HG02571 (cell line): ENCODE measurements around the gene ENOX2.
"Not testable (repeated sequence)": the region's sequence is repeated elsewhere in the genome, so short reads cannot be mapped to it uniquely, and the experiment has no call there.

Source experiments
- ATAC-seq: cut with Tn5 transposase; IDR thresholded peaks from one replicate; pipeline ENCODE4 v1.9.1; 2021; ENCODE audit warnings: mild to moderate bottlenecking, moderate library complexity; ENCODE audit not compliant: unreplicated experiment

ENOX2 gene

DNA sequence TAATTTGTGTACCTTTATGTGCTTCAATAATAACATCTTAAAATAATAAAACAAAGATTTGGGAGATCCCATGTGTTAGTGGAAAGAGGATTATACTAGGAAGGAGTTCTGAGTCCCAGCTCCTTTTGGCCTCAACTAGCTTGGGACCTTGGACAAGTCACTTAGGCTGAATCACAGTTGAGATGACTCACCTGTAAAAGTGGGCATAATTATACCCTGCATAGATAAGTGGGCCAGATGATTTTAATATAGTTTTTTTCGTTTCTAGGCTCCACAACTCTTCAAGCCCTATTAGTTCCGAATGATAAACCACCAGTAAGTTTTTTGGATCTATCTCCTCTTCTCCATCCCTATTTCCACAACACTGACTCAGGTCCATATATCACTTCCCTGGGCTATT, 131.8 kb downstream of the ENOX2 start:
- ATAC-seq, result no peak

DNA sequence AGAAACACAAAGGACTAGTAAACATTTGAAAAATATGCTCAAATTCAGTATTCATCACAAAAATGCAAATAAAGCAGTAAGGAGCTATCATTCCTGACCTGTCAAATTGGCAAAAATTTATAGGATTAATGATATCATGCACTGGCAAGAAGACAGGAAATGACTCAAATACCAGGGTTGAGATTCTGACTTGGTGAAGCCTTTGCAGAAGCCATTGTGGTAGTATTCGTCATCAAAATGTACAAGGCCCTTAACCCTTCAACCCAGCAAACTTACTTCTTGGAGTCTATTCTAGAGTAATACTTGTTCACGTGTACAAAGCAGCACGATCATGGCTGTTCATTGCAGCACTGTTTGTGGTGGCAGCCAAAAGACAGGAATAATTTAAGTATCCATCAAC, 132.4 kb downstream of the ENOX2 start:
- ATAC-seq, result no peak

DNA sequence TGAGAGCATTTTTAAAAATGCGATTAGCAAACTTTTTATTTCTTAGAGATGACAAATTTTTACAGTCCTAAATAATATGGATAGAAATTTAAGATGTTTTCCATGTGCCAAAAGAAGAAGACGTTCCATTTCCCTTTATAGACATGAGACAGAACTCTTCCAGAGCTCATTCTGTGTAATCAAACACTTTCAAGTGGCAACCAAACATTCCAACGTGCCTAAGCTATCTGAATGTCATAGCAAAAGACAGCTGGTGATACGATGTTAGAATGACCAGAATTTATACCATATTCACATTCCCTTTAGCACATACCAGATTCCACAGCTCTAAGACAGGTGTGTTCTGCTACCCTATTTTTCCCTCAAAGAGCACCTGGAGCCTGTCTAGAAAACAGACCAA, 133.2 kb downstream of the ENOX2 start:
- ATAC-seq, result no peak

- no peak for ATAC-seq
Measured at GRCh38 chrX:130758072-130758471, 144.9 kb downstream of the ENOX2 start.

DNA sequence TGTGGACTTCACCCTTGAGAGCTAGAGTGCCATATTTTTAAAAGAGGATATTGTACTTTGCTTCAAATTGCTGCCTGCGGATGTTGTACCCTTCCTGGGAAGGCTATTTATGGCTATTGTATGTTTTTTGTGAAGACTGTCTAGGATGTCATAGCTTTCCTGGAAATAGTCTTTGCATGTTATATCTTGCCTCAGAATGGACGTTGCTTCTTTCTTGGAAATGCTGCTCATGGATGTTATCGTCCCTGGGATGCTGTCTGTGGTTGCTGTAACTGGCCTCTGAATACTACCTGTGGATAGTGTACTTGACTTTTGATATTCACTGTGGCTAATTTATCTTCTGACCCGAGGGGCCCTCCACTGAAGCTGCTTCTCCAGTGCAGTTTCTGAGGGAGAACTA, 146.8 kb downstream of the ENOX2 start:
- ATAC-seq, result no peak

DNA sequence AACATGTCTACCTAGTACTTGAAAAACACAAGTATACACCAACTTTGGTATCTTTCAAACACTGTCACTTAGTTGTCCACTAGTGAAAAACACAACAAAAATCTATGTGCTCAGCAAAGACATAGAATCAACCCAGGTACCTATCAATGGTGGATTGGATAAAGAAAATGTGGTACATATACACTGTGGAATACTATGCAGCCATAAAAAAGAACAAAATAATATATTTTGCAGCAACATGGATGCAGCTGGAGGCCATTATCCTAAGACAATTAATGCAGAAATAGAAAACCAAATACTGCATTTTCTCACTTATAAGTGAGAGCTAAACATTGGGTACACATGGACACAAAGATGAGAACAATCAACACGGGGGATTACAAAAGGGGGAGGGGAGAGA, 148.7 kb downstream of the ENOX2 start:
- ATAC-seq, result no peak

DNA sequence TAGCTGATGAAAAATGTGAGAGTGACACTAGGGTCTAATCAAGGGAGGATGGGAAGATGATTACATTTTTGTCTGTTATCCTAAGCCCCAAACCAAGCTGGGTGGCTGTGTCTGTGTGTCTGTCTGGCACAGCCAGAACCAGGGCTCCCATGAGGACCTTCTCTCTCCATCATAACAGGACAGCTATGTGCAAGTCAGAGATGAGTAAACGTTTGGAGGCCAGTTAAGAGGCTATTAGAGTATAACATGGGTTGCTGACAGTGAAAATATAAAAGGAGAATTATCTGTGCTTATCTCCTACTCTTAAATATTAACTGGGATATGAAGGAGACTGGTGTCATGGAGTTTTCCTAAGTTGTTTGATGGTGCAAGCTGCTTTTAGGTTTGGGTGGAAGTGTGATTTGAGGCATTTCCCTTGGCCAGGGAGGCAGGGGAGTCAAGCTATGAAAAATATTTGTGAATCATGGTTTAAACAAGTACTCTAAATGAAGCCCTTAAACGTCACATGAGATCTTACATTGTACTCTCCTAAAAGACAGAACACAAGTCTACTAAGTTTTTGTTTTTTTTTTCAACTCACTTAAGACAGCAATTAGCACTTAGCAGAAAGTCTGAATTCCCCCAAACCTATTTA, 156.2 kb downstream of the ENOX2 start:
- no peak for ATAC-seq

- no peak for ATAC-seq
Measured at GRCh38 chrX:130746077-130746476, 156.9 kb downstream of the ENOX2 start.

- ATAC-seq, result no peak
Measured at GRCh38 chrX:130741584-130741983, 161.4 kb downstream of the ENOX2 start.

DNA sequence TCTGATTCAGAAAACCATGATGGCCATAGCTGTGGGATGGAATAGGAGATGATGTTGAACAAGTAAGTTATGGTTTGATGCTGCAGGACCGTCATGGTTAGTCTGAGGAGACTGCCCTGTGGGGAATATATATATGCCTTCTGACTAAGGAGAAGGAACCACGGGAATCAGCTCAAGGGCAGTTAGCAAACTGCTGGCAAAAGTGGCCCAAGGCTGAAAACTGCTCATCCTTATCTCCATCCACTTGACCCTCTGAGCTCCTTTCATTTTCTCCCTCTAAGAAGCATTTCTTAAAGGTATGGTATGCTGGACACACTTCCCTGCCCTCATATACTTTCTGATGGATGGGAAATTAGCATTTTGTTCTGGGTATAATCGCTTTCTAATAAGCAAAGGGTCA, 161.9 kb downstream of the ENOX2 start:
- no peak for ATAC-seq

DNA sequence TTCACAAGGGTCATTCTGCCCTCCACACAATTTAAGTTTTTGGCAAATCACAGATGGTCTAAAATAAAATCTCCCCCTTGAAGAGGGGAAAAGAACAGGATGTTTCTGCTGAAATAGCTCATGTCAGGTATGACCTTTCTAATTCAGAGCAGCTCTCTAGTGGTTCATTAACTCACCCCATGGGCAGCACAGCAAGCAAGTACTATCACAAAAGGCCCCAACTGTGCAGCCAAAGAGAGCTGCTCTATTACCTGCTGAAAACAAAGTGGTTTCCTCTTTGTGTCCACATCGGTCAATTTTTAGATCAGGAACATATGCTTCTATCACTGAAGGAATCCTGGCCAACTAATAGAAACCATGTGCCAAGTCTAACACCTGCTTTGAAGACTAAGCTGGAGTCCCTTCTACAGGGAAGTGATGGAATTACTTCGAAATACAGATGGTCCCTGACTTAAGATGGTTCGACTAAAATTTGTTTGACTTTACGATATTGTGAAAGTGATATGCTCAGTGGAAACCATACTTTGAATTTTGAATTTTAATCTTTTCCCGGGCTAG, 164.3 kb downstream of the ENOX2 start:
- no peak for ATAC-seq

GRCh38 chrX:130734713-130735112, 168.3 kb downstream of the ENOX2 start:
- ATAC-seq, result no peak

DNA sequence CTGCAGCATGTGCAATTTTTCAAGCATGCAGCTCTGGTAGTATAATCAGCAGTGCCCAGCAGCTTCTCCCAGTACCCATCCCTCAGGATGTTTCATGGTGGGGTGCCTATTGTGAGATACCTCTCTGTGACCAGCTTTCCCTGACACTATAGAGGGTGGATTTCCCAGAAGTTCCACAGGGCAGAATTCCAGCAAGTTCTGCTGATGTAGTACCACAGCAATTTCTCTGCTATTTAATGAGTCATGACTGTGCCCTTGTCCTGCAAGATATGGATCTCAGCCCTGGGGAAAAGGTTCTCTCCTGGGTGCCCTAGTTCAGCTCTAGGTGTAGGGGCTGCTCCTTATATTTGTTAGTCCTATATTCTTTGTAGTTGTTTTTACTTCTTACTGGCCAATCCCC, 174.8 kb downstream of the ENOX2 start:
- no peak for ATAC-seq

DNA sequence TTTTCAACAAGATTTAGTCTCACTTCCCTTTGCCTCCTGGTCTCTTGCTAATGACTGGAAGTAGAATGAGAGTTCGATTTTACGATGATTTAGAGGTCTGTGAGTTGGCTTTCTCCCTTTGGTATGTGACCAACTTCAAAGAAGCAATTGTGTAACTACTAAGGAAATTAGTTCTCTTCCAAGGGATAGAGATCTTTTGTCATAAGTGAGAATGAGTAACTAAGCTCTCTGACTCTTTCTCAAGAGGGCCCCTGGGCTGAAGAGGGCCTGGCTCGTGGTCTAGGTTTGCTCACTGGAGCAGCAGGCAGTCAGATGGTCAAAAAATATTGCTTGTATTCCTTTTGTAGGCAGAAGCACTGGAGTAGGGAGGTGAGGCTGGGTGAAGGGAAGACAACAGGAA, 176.3 kb downstream of the ENOX2 start:
- no peak for ATAC-seq

DNA sequence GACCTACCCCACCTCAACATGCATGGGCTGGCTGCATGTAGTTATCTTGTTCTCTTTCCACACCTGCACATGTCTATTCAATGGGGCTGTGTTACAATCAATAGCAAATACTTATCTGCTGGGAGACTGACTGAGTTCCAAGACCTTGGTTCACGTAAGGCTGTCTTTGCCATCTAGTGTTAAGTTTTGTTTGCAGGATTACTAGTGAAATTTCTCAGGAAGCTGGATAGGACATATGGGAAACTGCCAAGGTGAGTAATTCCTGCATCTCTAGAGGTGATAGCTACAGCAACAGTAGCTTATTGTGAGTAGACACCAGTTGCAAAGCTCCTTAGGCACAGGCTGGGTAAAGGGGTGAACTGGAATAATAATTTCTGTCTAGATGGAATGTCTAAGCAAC, 177.5 kb downstream of the ENOX2 start:
- no peak for ATAC-seq

DNA sequence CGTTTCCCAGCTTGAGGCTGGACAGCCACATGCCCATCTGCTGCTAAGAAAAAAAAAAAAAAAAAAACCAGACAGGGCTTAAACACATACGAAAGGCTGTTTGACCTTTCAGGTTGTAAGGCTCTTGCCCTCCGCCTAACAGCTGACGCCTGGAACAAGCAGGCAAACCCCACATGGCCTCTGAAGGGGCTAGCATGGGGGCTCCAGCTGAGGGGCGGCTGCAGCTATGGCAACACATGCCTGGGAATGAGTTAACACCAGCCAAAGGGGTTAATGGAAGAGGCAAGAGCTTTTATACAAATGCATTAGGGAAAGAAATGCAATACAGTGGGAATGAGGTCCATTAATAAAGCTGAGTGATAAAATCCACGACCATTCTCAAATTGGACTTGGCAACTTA, 183.6 kb downstream of the ENOX2 start:
- no peak for ATAC-seq

DNA sequence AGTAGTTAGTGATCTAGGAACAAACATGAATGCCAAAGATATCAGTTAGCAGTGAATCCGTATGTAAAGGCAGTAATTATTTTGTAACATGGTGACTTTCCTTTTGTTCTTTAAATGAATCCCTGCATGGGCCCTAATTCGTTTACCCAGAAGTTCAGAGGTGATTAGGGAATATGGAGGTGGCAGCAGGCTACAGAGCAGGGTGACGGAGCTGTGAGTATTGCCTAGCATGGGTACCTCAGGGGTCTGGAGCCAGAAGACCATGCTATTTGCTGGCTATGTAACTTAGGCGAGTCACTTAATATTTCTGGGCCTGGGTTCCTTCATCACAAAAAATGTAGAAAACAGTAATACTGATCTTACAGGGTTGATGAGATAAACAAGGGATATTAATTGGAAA, 184.9 kb downstream of the ENOX2 start:
- no peak for ATAC-seq

GRCh38 chrX:130716781-130717413, 186.1 kb downstream of the ENOX2 start:
- ATAC-seq, result no peak

GRCh38 chrX:130716346-130716745, 186.7 kb downstream of the ENOX2 start:
- no peak for ATAC-seq

DNA sequence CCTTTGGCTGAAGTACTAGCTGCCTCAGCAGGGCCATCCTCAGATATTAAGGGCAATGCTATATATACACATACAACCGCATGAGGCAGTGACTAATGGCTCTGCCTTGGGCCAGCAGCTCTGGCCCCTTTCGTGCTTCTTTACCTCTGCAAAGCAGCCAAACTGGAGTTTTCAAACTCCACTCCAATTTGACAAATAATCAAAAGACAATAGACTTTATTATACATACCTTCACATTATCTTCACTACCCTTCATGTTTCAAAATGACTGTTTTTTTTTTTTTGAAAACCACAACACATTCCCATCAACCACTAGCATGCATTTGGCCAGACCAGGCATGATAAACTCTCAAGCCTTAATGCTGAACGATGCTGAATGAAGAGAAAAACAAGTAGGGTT, 187.7 kb downstream of the ENOX2 start:
- ATAC-seq, result no peak

- no peak for ATAC-seq
Measured at GRCh38 chrX:130714665-130715064, 188.3 kb downstream of the ENOX2 start.

DNA sequence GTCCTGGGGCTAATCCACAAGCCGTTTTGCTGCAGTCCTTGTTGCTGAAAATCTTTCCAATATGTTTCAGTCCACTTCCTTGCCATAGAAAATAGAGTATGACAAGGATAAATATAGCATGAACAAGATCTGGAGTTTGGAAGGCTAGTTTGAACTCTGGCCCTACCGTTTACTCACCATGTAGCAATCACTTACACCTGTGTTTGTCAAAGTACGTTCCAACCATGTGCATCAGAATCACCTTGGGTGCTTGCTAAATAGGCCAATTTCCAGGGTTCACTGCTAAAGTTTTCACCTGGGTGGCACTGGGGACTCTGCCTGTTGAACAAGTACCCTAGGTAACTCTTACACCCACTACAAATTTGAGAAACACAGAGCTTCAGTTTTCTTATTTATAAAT, 188.9 kb downstream of the ENOX2 start:
- ATAC-seq, result no peak

- not testable (repeated sequence) for ATAC-seq
Measured at GRCh38 chrX:130709178-130709577, 193.8 kb downstream of the ENOX2 start.
